CD4-positive, alpha-beta T cell treated with Interleukin-15 for 4 hours (primary cell): Measurements from ENCODE around the gene GFRA1.
"Not testable (repeated sequence)": the region's sequence is repeated elsewhere in the genome, so short reads cannot be mapped to it uniquely, and the experiment has no call there.

Experiments used
- DNase-seq: peaks from one replicate; pipeline ENCODE4 v3.0.0-alpha.2; 2020; ENCODE audit warnings: low spot score

Gene GFRA1

GRCh38 chr10:116063107-116063506 lies 209.9 kb downstream of the GFRA1 start:
- no peak for DNase-seq

- no peak for DNase-seq
Observed at GRCh38 chr10:116060864-116061263, 212.1 kb downstream of the GFRA1 start.

DNA sequence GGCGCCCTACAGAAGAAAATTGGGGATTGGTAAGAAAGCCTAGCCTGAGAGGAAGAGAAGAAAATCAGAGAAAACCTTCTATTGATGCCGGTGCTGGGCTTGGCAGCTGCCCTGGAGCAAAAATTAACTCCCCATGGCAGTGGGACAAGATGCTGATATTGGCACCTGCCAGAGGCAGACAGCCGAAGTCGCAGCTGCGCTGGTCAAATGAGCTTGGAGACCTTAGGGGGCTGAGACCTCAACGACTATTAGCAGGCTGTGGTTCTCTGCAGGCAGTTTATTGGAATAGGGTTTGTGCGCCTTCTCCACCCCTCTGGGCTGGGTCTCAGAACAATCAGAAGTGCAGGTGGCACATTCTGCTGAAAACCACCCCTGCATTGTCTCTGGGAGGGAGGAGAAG lies 213.7 kb downstream of the GFRA1 start:
- no peak for DNase-seq

- DNase-seq, result no peak
Observed at GRCh38 chr10:116056445-116057293, 216.3 kb downstream of the GFRA1 start.

DNA sequence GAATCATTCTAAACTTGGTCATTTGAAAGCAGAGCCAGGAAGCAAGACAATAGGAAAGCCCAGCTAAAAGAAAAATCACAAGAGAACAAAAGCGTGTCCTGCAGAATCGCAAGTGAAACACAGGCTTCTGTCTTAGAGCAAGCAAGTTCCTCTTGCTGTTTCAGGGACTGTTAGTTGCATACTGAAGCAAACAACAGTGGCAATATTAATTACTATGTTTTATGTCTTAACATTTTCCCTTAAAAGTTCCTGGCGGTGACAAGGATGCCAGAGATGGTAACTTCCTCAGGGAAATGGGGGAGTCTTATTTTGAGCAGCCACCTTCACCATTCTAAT lies 217.1 kb downstream of the GFRA1 start:
- DNase-seq, result no peak

DNA sequence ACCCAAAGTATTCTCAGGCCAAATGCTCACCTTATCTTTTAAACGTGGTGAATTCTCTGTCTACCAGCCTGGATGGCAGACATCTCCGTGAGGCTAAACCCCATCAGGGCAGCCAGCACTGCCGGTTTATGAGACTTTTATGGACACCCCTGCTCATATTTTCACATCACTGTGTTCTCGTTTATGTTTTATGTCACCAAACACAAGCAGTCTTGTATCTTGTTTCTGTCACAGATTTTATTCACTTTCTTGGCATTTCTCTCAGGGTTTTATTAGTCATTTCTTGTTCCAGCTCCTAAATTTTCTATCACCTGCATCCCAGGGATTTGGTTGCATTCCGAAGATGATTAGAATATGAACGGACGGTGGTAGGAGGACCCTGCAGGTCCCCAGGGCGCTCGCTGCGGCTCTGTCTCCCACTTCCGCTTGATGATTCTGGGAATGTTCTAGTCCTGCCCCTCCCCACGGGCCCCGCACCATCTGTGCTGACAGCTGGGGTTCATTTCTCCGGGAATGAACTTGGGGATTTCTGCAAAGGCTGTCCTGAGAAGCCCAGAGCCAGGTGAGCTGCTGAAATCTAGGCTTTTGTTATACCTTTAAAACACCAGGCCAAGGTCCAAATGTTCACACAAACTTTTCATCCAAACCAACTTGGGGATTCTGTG lies 217.6 kb downstream of the GFRA1 start:
- no peak for DNase-seq

DNA sequence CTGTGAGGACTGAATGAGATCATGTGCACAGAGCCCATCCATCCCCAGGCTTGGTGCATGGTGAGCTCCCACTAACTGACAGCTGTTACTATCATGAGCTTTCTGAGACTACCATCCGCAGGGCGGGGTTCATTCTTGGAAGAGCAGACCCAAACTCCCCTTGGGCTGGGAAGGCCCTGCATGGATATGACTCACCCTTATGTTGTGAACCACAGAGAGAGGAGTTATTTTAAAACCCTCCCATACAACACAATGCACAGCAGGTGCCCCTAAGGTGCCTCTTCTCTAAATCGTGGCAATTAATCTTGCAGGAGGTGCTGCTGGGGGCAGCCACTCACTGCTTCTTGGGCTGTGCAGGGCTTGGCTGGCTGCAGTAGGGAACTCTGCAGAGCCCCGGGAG lies 219.1 kb downstream of the GFRA1 start:
- no peak for DNase-seq

DNA sequence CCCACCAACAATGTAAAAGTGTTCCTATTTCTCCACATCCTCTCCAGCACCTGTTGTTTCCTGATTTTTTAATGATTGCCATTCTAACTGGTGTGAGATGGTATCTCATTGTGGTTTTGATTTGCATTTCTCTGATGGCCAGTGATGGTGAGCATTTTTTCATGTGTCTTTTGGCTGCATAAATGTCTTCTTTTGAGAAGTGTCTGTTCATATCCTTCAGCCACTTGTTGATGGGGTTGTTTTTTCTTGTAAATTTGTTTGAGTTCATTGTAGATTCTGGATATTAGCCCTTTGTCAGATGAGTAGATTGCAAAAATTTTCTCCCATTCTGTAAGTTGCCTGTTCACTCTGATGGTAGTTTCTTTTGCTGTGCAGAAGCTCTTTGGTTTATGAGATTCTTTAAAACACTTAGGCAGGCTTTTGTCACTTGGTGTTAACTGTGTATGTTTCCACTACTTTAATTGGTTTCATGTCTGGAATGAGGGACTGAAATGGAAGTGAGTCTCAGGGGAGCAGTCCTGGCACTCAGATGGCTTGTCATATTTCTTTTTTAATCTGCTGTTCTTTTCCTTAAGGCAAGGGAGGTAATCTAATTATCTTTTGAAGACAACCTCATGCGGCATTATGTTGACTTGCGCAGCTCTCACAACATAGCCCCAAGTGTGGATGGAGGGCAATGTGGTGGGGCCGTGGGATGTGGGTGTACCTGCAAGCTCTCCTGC lies 219.8 kb downstream of the GFRA1 start:
- DNase-seq, result not testable (repeated sequence)

DNA sequence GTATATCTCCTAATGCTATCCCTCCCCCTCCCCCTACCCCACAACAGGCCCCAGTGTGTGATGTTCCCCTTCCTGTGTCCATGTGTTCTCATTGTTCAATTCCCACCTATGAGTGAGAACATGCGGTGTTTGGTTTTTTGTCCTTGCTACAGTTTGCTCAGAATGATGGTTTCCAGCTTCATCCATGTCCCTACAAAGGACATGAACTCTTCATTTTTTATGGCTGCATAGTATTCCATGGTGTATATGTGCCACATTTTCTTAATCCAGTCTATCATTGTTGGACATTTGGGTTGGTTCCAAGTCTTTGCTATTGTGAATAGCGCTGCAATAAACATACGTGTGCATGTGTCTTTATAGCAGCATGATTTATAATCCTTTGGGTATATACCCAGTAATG lies 220.5 kb downstream of the GFRA1 start:
- DNase-seq, result not testable (repeated sequence)

DNA sequence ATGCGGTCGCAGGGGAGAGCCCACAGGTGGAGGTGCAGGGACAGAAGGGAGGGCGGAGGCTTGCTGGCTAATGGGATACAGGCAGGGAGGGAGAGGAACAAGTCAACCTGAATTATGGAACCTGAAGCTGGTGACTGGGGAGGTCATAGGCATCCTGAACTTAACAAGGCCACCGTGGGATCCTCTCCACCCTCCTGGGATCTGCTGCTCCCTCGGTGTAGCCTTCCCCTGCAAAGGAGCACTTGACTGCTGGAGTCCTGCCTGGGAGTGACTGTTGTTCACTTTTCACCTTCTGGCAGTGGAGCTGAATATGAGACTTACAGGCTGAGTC lies 223.1 kb downstream of the GFRA1 start:
- no peak for DNase-seq

- DNase-seq, result no peak
Observed at GRCh38 chr10:116049158-116049973, 223.6 kb downstream of the GFRA1 start.

DNA sequence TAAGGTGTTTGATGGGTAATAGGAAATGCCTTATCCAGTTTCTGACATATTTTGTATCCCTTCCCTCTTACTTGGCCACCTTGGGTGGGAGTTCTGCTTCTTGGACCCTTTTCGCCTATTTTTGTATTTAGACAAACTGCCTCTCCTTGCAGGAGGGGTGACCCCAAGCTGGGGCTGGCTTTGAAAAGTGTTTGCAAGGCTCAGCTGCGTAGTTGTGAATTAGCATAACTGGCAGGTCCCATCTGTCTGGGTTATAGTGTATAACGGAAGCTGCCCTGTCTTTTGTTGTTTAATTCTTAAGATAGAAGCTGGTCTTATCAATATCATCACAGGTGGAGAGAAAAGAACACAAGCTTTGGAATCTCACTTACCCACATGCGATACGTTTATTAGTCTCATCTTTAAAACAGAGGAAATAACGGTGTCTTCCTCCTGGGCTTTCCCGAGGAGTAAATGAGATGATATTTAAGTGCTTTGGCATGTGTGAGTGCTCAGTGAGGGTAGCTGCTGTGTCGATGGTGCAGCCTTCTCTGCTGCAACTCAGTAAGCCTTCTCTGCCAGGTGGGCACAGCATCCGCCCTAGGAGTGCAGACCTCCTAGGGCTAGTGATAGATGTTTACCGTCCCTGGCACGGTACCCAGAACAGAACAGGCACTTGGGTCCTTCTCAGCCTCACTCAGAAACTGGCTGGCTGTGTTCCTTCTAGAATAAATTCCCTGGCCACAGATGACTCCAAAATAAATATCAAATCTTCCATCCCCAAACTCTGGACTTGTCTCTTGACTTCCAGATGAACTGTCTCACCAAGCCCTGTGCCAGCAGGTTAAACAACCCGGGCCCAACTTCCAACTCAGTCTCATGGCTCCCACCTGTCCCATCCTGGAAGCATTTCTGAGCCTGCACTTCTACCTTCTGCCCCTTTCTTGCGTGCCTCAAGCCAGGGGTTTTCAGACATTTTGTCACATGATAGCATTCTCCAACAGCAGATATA lies 227.3 kb downstream of the GFRA1 start:
- DNase-seq, result no peak

DNA sequence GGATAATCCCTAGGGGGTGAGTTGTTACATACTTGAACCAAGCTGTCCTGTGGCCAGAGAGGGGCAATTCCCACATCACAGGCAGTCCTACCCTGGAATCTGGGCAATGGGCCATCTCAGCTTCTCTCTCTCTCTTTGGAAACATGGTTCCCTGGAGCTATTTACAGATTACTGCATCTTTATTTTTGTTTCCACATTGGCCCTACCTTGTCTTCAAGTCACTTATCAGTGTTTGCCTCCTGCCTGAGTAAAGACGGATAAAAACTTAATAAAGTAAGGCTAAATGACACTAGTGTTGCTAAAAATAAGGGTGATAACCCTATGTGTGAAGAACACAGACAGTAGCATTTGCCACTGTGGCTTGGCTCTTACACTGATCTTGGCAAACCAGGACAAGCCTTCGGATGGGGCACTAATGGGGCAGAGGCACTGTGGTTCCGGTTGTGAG lies 228.2 kb downstream of the GFRA1 start:
- no peak for DNase-seq

GRCh38 chr10:116043861-116044260 lies 229.1 kb downstream of the GFRA1 start:
- DNase-seq, result no peak

- no peak for DNase-seq
Observed at GRCh38 chr10:116043304-116043703, 229.7 kb downstream of the GFRA1 start.

GRCh38 chr10:116041948-116042347 lies 231.1 kb downstream of the GFRA1 start:
- DNase-seq, result no peak

DNA sequence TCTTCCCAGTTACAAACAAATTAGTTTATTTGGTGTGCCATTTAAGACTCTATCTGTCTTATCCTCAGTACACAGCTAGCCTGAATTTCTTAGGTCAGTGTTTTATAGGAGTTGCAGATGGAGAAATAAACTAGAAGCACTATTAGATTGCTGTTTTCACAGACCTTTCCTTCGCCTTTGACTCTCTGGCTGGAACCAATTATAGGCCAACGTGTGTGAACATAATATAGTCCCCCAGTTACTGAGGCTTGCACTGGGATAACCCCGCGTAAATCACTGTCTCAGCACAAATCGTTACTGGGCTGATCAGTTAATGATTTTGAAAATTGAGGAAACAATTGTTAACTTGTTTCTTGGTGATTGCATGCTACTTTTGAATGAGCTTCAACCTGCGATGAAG lies 233.4 kb downstream of the GFRA1 start:
- DNase-seq, result no peak

DNA sequence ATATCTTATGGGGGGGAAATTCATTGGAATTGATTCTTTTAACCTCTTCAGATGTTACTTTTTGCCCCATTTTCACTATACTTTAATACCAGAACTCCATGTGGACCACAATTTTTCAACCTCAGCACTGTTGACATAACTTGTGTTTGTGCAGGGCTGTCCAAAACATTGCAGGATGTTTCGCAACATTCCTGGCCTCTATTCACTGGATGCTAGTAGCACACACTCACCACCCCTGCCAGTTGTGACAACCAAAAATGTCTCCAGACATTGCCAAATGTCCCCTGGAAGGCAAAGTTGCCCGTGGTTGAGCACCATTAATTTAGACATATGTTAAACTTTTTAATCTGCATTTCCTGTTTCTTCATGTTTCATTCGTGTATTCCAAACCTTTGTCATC lies 234.7 kb downstream of the GFRA1 start:
- DNase-seq, result no peak

- not testable (repeated sequence) for DNase-seq
Observed at GRCh38 chr10:116035406-116035805, 237.6 kb downstream of the GFRA1 start.

DNA sequence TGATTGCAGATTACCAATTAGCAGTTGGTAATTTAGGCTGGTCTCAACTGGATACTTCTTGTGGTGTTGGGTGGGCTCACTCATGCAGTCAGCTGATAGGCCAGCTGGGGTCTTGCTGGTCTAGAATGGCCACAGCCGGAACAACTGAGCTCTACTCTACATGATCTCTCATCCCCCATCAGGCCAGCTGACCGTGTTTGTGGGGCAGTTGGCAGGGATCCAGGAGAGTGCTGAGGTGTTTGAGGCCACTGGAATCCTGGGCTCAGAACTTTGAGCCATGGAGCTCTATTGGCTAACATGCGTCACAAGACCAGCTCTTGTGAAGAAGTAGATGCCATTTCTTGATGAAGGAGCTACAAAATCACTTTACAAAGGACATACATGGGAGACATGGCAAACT lies 242.4 kb downstream of the GFRA1 start:
- DNase-seq, result no peak

DNA sequence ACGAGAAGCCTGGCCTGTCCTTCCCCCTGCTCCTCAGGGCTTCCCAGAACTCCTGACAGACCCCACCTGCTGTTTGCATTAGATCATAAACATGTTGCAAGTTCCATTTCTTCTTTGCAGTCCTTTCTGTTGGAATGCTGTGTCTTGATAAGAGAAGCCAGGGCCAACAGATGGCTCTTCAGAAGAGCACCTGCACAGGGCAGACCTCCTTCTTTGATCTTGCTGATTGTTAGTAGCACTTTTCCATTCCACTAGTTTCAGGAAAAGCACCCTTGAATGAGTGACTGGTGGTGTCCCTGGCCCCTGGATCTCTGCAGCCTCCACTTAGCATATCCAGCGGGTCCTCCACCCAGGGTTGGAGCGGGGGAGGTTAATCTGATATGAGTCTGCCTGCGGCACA lies 243.2 kb downstream of the GFRA1 start:
- DNase-seq, result no peak
